ENCODE data around the gene SS18.

The SS18 gene

DNA sequence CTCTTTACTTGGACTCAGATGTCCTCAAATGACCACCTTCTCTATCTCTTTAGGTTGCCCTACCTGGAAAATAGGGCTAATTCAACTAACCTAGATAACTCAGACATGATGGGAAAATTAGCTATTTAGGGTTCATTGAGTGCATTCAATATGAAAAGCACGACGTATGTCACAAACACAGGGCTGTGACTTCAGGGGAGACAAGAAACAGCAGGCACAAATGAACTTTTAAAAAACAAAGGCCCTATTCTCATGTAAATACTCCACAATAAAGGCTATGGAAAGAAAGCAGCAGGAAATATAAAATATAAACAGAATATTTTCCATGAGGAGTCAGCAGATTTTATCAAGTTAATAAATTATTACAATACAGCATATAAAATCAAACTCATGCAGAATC is 97.8 kb downstream of the SS18 start:
- no peak for DNase-seq

DNA sequence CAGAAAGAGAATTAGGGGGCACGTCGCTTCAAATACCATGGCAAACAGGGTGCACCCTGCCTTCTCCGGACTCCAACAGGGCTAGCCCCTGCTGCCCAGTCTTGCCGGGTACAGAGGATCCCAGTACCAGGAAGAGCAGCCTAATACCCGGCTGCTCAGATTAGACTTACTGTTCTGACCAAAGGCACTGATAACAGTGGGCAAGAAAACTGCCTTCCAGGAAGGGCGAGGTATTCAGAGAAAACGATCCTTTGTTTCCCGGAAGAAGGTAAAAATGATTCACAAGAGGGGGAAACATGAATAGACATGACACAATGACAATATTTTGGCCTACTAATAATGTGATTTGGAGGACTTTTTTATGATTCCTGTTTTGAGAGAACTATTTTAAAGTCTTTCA is 99.9 kb downstream of the SS18 start:
- DNase-seq, result no peak

DNA sequence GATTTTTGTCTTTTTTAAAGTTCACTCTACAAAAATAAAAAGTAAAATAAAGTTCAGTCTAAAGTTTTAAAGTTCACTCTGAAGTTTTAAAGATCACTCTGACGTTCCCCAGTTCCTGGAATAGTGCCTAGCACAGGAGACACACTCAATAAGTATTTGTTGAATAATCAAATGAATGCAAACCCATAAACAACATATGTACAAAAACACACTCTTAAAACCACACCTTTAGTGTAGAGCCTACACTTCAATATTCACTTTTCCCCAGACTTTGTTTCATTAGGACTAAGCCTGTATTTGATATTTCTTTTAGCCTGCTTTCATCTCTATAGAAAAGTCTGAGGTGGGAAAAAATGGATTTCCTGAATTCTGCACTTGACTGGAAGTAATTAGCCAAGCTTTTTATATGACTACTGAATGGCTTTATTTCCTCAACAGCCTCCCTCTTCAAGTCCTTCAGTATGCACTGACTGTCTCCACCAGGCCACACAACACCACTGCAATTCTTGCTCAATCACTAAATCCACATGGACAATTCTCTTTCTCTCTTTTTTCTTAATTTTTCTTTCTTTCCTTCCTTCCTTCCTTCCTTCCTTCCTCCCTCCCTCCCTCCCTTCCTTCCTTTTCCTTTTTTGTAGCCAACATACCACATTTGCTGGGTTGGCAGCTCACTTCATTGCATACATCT is 104.6 kb downstream of the SS18 start:
- DNase-seq, result no peak

DNA sequence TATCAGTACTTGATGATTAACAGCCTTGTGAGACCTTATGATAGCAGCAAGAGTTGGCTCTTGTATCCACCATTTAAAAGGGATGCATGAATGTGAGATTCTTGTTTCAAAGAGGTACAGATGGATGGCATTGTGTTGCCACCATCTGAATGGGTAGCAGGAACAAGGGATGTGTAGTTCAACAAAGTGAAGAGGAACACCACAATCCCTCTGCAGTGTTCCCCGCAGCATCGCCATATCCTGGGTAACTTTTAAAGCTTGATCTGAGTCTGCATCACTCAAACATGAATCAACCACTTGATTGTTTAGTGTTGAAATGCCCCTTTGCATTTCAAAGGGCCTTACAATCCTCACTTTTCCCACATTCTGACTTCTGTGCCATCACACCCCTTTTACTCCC is 106.7 kb downstream of the SS18 start:
- DNase-seq, result no peak

DNA sequence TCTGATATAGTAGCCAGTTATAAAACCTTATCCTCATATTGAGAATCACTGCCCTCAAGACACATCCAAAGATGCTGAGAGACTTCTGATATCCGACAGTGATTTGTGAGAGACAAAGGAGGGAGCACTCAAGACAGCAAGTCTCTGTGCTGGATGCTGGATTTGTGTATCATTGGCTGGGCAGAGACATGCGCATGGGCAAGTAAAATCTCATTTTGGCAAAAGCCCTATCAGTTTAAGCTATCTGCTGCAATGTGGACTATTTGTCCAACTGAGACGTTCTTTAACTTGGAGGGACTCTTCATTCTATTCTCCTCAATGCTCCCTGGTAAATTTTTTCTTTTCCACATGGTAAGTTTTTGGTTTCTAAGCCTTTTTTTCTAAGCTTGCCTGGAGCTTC is 107.5 kb downstream of the SS18 start:
- no peak for DNase-seq

DNA sequence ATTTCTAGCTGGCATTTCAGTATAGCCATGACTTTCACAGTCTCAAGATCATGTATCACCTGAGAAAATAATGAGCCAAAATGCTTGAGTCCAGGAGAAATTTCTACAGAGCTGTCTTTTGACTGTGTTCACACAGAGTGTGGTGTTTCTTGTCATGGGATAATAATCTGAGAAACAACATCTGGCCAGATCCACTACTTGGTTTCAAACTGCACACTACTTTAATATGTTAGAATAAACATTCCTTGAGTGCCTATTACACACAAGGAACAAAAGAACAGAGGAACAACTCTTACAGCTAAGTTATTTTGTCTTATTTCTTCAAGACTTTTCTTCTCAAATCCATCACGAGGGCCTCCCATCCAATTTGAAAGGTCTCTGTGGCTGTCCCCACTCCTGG is 108.3 kb downstream of the SS18 start:
- DNase-seq, result no peak

DNA sequence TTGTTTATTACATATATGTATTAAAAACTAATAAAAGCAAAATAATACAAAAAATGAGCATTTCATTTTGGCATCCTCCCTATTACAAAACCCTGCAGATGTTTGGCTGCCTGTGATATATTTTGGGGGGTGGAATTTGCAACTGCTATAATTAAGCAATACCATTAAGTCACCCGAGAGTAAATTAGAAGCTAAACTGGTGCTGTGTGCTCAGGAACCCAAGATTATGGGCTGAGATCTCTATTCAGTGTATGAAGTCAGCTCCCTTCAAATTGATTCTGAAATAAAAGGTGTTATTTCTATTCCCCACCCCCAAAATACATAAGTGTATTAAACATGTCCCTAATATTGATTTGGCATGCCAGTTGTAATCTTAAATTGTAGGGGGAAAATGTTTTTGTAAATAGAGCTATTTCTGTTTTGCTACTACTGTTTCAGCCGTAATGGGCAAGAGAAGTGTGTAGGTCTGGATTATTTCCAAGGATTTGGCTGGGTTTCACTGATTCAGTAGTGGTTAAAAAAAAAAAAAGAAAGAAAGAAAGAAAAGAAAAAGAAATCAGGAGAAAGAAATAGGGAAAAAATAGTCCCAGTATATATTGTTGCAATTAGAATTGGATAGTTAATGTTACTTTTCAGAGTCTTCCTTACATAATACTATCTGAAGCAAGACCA is 110.9 kb downstream of the SS18 start:
- DNase-seq, result no peak

DNA sequence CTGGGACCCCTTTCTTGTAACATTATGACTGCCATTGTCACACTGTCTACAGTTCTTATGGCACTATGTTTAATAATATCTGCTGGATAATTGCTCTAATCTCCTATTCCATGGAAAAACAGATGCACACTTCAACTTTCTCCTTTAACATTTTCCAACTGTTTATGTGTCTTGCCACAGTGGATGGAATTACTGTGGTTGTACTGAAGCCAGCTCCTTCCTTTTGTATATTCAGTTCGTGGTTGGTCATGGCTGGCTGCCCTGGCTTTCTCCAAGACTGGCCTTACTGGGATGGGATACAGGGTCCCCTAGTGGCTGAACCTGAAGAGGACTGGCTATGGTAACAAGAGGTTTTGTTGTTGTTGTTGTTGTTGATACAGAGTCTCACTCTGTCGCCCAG is 113.9 kb downstream of the SS18 start:
- no peak for DNase-seq

DNA sequence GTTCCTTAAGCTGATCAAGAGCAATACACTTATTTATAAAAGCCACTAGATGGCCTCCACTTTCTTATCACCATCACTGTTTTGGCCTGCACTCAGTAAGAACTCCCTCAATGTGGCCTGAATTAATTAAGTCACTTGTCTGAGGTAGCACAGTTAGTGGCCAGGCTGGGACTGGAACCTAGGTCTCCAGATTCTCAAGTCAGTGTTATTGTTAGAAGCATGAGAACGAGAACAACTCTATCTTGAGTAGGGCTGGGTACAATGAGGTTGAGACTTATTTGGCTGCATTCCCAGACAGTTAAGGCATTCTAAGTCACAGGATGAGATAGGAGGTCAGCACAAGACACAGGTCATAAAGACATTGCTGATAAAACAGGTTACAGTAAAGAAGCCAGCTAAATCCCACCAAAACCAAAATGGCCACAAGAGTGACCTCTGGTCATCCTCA is 115.8 kb downstream of the SS18 start:
- no peak for DNase-seq

Data from NCI-H1417 (cell line).